IPS-18c (cell line): ENCODE measurements around the gene COX7B.
"Not testable (repeated sequence)": the region's sequence is repeated elsewhere in the genome, so short reads cannot be mapped to it uniquely, and the experiment has no call there.

ENCODE experiments used
- H3K4me3 ChIP-seq: 2 replicates; pipeline ENCODE4 v1.7.0; 2013; ENCODE audit warnings: low read depth, mild to moderate bottlenecking, low read length, moderate library complexity; ENCODE audit not compliant: insufficient read depth
- H3K9me3 ChIP-seq: one replicate; pipeline ENCODE4 v1.6.1; 2013; ENCODE audit warnings: mild to moderate bottlenecking, low read length, moderate library complexity; ENCODE audit not compliant: control insufficient read depth, insufficient read depth

Gene COX7B, protein sequence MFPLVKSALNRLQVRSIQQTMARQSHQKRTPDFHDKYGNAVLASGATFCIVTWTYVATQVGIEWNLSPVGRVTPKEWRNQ

DNA sequence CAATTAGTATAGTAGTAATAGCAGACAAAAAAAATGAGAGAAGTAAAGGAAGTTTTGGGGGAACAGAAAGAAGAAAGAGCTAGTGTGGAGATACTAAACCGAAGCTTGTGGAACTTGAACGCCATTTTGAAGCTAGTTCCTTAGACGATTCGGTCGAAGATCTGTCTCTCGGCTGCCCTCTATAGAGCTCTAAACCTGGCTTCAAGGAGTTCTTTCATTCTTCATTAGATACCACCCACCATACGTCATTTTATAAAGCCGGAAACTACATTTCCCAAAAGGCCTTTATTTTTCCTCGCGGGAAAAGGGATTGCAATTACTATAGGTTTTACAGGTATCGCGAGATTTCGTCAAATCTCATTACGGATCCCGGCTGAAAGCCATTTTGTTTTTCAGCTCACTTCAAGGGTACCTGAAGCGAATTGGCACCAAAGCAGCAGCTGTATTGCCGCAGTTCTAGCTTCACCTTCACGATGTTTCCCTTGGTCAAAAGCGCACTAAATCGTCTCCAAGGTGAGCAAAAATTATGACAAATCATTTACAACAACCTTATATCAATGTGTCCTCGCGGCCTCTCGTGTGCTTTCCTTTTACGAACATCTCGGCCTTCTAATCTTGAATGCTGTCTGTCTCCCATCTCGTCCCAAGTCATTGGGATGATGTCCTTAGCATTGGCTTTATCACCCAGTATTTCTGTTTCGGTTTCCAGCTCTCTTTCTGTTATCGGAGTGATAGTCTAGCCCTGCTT, at the start of gene COX7B:
COX7B (plus strand) TSS at position 388 of the 748 bp plus-strand sequence; CDS start at position 474, 86 bp downstream.
- peaks cover 6% of the 10 kb centered on the region for H3K9me3 ChIP-seq
- peak within 1 kb of the TSS; percentile 72 for H3K4me3 ChIP-seq

DNA sequence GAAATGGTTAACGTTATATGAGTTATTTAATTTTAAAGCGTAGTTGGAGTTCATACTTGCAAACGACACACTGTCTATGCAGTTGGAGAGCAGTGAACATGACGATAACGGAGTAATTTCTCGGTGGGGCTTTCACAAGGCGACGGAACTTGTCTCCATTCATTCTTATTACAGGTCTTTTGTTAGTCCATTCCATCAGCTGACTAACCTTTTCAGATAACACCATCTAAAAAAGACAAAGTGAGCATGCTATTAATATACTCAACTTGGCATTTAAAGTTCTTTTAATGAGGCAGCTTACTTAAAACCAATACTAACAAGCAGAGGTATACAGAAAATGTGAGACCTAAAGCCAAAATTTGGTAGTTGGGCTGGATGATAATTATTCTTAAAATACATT, 23.9 kb upstream of the COX7B start:
- H3K4me3 ChIP-seq, result no peak overlapping the region
- no peaks in the 10 kb centered on the region for H3K9me3 ChIP-seq

DNA sequence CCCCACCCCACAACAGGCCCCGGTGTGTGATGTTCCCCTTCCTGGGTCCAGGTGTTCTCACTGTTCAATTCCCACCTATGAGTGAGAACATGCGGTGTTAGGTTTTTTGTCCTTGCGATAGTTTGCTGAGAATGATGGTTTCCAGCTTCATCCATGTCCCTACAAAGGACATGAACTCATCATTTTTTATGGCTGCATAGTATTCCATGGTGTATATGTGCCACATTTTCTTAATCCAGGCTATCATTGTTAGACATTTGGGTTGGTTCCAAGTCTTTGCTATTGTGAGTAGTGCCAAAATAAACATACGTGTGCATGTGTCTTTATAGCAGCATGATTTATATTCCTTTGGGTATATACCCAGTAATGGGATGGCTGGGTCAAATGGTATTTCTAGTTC, 17.9 kb upstream of the COX7B start:
- H3K4me3 ChIP-seq, H3K9me3 ChIP-seq: not testable (repeated sequence)

DNA sequence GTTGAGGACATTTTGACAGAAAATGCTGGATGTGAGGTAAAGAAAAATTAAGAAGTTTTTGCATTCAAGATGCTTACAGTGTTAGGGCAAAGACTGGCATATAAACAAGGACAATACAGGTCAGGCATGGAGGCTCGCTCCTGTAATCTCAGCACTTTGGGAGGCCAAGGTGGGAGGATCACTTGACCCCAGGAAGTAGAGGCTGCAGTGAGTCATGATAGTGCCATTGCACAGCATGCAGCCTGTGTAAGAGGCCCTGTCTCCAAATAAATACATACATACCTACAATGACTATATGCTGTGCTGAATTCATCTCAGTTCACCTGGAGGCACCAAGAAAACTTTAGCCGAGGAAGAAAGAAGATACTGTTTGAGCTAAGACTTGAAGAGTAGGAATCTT, 6.4 kb upstream of the COX7B start:
- Histone ChIP-seq H3K4me3 (no peak overlapping the region), H3K9me3 (peaks cover 6% of the 10 kb centered on the region)

DNA sequence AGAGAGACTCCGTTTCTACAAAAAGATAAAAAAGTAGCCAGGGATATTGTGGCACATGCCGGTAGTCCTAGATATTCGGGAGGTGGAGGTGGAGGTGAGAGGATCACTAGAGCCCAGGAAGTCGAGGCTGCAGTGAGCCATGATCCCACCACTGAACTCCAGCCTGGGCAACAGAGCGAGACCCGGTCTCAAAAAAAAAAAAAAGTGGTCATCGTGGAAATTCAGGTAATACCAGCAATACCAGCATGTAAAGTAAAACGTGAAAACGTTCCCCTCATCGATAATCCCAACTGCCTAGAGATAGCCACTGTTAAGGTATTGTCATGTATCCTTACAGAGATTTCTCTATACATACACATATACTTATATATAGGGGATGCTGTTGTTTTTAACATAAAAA, 5.6 kb upstream of the COX7B start:
- H3K9me3 ChIP-seq, result peaks cover 6% of the 10 kb centered on the region
- no peak overlapping the region for H3K4me3 ChIP-seq

DNA sequence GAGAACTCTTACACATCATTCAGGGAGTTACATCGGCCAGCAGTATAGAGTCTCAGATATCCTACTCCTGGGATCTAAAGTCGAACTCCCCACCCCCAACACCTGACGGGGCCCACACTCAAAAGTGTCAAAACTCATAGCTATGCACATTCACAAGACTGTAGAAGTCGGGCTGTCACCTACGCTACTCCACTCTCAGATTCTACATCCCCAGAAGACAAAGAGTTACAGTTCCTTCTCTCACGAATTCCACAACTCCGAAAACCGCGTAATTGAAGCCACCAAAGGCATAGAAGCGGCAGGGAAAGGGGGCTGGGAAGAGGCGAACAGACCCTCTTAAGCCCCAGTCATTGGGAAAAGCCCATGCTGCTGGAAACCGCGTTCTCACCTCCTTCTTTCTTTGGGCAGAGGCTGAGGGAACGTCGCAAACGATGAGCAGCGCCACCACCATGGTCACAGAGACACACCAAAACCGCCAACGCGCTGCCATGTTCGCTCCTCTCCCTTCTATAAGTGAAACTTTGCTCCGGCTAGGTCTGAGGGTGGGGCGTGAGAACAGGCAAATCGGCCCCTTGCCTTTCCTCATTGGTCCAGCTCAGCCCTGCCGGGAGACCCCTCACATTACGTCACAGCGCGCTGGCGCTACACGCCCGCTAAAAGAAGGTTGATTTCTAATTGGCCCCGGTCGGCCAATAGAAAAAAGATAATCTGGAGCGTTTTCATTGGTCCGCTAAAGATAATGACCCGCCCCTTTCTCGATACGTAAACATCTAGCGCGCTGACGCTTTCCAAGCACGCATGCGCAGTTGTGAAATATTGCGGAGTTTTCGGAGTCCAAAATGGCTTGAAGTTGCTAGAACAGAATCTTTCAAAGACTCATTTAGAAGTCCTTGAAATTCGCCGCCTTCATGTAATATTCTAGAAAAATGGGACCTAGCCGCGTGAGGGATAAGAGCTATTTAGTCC, 4.1 kb upstream of the COX7B start, which contains the start of gene MAGT1:
MAGT1 (minus strand) TSS at position 515 of the 966 bp plus-strand sequence; CDS start at position 490, 25 bp downstream.
- peak within 1 kb of the TSS; percentile 67 for H3K4me3 ChIP-seq
- H3K9me3 ChIP-seq, result peaks cover 6% of the 10 kb centered on the region

DNA sequence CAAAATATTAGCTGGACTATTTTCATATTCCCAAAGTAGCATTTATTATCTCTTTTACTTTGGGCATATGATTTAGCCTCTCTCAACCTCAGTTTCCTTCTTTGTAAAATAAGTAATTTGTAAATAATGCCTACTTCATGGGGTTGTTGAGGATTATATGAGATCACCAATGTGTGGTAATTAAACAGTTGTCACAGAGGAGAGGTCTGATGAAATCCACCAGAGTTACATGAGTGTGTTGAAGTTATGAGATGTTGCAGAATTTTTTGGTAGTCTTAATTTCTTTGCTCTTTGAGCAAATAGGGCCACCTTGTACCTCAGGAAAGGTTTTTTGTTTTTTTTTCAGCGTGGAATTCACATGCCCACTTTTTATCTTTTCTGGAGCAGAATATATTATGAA, 1.4 kb downstream of the COX7B start:
- H3K4me3 ChIP-seq, result peak overlapping the region; percentile 34

DNA sequence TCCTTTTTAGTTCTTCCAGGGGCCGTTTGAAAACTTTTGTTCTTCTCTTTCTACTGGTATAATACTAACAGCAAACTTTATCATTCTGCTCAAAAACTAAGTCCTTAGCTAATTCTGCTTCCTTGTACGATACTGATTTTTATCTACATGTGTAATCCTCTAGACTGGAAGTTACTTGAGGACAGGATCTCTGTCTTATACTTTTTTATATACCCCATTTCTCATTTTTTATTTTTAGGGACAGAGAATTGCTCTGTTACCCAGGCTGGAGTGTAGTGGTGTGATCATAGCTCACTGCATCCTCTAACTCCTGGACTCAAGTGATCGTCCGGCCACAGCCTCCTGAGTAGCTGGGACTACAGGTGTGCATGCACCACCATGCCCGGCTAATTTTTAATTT, 2.2 kb downstream of the COX7B start:
- H3K4me3 ChIP-seq, result no peak overlapping the region

More for the DNA sequence above, 1.4 kb downstream of the COX7B start:
- H3K9me3 ChIP-seq, result peaks cover 2% of the 10 kb centered on the region

DNA sequence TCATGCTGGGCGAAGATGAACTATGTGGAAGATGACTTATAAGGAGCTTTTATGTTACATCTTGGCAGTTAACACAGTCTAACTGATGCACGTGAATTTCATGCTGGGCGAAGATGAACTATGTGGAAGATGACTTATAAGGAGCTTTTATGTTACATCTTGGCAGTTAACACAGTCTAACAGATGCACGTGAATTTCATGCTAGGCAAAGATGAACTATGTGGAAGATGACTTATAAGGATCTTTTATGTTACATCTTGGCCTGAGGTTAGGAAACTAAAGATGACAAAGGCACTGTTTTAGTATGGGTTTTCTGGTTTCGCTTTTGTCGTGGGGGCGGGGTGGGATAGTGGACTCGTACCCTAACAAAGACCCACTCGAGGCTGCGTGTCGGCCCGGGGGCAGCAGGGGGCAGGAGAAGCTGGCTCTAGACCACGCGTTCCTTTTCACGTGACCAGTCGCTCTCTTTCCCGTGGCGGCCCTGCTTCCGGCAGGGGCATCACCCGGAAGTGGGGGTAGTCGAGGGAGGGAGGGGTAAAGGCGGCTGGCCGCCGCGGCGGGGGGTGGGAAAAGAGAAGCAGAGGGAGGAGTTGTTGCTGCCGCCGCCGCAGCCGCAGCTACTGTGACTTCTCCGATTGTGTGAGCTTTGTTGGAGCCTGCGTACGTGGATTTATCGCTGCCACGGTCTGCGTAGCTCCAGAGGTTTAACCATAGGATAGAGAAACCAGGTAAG, 11.0 kb downstream of the COX7B start, which contains the start of gene ATP7A:
ATP7A (plus strand) TSS at position 586 of the 733 bp plus-strand sequence. CDS start 60,949 bp downstream, outside the sequence.
- Histone ChIP-seq H3K9me3 (peaks cover 2% of the 10 kb centered on the region), H3K4me3 (peak within 1 kb of the TSS; percentile 43)

More for the DNA sequence above, 2.2 kb downstream of the COX7B start:
- peaks cover 2% of the 10 kb centered on the region for H3K9me3 ChIP-seq

DNA sequence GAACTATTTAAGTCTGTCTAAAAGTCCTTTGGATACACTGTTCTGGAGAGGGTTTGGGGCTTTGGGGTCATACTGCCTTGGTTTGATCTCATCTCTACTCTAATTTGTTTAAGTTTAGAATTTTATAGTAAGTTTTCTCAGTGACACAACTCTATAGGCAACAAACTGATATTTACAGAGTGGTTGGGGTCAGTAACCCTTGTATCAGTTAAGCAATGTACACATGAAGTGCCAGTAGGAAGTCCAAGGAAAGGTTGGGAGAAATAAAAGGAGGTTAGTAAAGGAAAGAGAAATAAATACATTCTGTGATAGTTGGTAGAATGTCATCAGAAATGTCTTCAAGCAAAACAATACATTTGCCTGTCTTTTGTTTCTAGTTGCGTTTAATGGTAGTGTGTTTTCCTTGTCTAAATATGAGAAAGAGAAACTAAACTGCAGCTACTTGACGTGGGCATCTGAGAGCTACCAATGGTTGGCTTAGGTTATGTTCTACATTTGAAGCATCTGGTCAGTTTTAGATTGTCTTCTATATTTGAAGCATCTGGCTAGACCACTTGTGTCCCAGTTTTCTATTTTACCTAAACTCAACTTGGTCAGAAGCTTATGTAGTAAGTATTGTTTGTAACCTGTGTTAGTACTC, 18.1 kb downstream of the COX7B start:
- no peak overlapping the region for H3K4me3 ChIP-seq
- H3K9me3 ChIP-seq, result no peaks in the 10 kb centered on the region

DNA sequence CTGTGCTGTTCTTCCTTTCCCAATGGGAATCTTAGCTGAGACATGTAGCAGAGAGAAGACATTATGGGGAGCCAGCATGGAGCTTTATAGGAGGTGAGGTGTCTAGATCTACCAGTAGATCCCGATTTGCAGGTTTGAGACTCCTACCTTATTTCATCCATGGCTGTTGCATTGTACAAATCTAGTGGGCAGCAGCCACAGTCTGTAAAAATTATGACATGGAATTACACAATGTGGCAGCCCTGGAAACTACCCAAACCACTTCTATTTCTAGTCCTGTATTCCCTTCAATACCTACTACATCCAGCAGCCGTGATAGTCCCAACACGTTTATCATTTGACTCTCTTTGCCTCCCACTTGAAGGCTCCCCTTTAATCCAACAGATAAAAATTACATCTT, 19.3 kb downstream of the COX7B start:
- Histone ChIP-seq H3K9me3 (no peaks in the 10 kb centered on the region), H3K4me3 (no peak overlapping the region)

DNA sequence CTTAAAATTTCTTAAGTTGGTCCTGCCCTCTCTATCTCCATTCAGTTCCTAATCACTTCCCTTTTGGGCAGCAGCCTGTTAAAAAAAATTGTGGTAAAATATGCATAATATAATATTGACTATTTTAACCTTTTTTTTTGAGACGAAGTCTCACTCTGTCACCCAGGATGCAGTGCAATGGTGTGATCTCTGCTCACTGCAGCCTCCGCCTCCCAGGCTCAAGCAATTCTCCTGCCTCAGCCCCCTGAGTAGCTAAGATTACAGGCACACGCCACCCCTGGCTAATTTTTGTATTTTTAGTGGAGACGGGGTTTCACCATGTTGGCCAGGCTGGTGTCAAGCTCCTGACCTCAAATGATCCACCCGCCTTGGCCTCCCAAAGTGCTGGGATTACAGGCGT, 20.1 kb downstream of the COX7B start:
- not testable (repeated sequence) for H3K4me3 ChIP-seq, H3K9me3 ChIP-seq

DNA sequence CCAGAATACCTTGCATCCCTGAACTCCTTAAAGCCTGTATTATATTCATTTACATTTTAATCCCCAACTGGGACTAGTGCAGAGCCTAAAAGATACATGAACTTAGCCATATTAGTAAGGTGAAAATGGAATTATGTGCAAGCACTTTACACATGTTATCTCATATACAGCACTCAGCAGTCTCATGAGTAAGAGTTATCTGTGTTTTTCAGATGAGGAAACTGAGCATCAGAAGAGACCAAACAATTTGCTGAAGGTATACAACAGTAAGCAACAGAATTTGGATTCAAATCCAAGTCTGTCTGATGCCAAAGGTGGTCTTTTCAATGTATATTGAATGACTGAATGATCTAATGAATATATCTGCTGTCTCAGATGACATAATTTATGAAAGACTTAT, 23.5 kb downstream of the COX7B start:
- no peaks in the 10 kb centered on the region for H3K9me3 ChIP-seq
- no peak overlapping the region for H3K4me3 ChIP-seq

DNA sequence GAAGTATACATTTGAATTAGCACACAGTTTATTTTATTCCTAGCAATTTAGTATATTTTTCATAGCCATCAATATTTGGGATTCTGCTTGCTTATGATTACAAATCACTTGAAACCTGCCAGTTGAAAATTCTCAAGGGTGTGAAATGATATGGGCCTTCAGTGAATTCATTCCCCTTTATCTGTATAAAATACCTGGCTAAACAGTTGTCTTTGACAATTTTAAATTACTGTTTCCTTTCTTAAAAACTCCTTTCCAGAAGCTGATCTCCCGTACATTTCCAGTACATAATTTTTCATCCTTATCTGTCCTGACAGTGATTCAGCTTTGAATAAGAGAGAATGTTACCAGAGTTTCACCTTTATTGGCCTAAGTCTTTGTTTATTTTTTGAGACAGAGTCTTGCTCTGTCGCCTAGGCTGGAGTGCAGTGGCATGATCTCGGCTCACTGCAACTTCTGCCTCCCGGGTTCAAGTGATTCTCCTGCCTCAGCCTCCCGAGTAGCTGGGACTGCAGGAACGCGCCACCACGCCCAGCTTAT, 25.1 kb downstream of the COX7B start:
- Histone ChIP-seq H3K4me3 (no peak overlapping the region), H3K9me3 (no peaks in the 10 kb centered on the region)

DNA sequence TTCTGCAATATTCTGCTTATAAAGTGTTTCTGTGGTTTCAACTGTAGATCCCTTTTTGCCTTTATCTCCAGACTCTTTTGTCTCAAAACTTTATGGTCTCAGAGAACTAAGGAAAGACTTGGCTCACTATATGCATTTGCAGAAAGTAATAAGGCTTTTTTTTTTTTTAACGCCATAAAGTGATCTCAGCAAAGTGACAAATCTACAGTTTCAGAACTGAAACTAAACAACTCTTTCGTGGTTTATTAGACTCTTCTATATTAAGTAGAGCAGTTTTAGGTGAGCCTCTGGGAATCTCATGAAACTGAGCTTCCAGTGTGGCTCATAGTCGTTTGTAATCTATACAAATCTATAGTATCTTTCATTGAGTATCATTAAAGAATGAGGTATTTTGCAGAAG, 26.5 kb downstream of the COX7B start:
- Histone ChIP-seq H3K9me3 (no peaks in the 10 kb centered on the region), H3K4me3 (no peak overlapping the region)

DNA sequence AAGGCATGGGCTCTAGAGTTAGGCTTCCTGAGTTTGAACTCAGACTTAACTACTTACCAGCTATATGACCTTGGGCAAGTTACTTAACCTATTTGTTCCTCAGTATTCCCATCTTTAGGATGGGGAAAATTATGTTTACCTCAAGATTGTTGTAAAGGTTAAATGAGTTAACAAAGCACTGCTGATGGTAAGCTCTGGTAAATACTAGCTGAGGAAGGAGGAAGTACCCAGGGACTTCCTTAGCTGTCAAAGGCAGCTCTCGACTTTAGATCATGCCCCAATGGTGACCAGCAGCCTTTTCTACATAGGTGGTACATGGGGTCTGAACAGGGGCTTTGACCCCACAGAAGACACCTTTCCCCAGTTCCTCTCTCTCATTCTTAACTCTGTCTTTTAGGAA, 31.3 kb downstream of the COX7B start:
- H3K9me3 ChIP-seq, result peaks cover 5% of the 10 kb centered on the region
- no peak overlapping the region for H3K4me3 ChIP-seq
